ENCODE measurements around the gene PCSK6.

Gene PCSK6

GRCh38 chr15:101362986-101363566 lies 126.4 kb downstream of the PCSK6 start:
- TF ChIP-seq MAX (IDR thresholded peaks at IDR 0.05) (no peak), ZBTB7A (IDR thresholded peaks at IDR 0.05; ENCODE audit: low read depth) (no peak), REST (IDR thresholded peaks at IDR 0.05; ENCODE audit: low read depth) (no peak), NFIC (IDR thresholded peaks at IDR 0.05) (no peak), TAF1 (IDR thresholded peaks at IDR 0.05; ENCODE audit: low read depth) (no peak), YY1 (IDR thresholded peaks at IDR 0.05; ENCODE audit: low read depth) (no peak)

- TF ChIP-seq CEBPB (IDR thresholded peaks at IDR 0.05) (no peak), USF1 (IDR thresholded peaks at IDR 0.05) (no peak), TCF12 (IDR thresholded peaks at IDR 0.05; ENCODE audit: low read depth) (no peak), YY1 (IDR thresholded peaks at IDR 0.05; ENCODE audit: low read depth) (no peak), ZBTB7A (IDR thresholded peaks at IDR 0.05; ENCODE audit: low read depth) (no peak), TAF1 (IDR thresholded peaks at IDR 0.05; ENCODE audit: low read depth) (no peak), MAX (IDR thresholded peaks at IDR 0.05) (no peak), REST (IDR thresholded peaks at IDR 0.05; ENCODE audit: low read depth) (no peak), EP300 (IDR thresholded peaks at IDR 0.05; ENCODE audit: borderline replicate concordance) (no peak), TEAD4 (IDR thresholded peaks at IDR 0.05) (no peak), CREB1 (IDR thresholded peaks at IDR 0.05; ENCODE audit: low read depth) (no peak), RAD21 (IDR thresholded peaks at IDR 0.05; ENCODE audit: low read depth) (no peak), EGR1 (IDR thresholded peaks at IDR 0.05) (no peak), FOXM1 (IDR thresholded peaks at IDR 0.05; ENCODE audit: borderline replicate concordance, low read depth) (no peak)
Observed at GRCh38 chr15:101362359-101362758, 127.1 kb downstream of the PCSK6 start.

GRCh38 chr15:101361418-101361817 lies 128.1 kb downstream of the PCSK6 start:
- TF ChIP-seq YY1 (IDR thresholded peaks at IDR 0.05; ENCODE audit: low read depth) = no peak
- TF ChIP-seq FOXM1 (IDR thresholded peaks at IDR 0.05; ENCODE audit: borderline replicate concordance, low read depth) = no peak
- TF ChIP-seq MAX (IDR thresholded peaks at IDR 0.05) = no peak
- no peak for TF ChIP-seq RAD21 (IDR thresholded peaks at IDR 0.05; ENCODE audit: low read depth)
- TF ChIP-seq REST (IDR thresholded peaks at IDR 0.05; ENCODE audit: low read depth) = no peak
- TF ChIP-seq EP300 (IDR thresholded peaks at IDR 0.05; ENCODE audit: borderline replicate concordance) = no peak
- TF ChIP-seq CEBPB (IDR thresholded peaks at IDR 0.05) = no peak
- no peak for TF ChIP-seq EGR1 (IDR thresholded peaks at IDR 0.05)
- TF ChIP-seq ZBTB7A (IDR thresholded peaks at IDR 0.05; ENCODE audit: low read depth) = no peak
- TF ChIP-seq USF1 (IDR thresholded peaks at IDR 0.05) = no peak
- TF ChIP-seq TEAD4 (IDR thresholded peaks at IDR 0.05) = no peak
- no peak for TF ChIP-seq NFIC (IDR thresholded peaks at IDR 0.05)
- TF ChIP-seq CREB1 (IDR thresholded peaks at IDR 0.05; ENCODE audit: low read depth) = no peak
- no peak for TF ChIP-seq TCF12 (IDR thresholded peaks at IDR 0.05; ENCODE audit: low read depth)
- TF ChIP-seq TAF1 (IDR thresholded peaks at IDR 0.05; ENCODE audit: low read depth) = no peak

GRCh38 chr15:101359365-101359947 lies 130.1 kb downstream of the PCSK6 start:
- no peak for TF ChIP-seq TCF12 (IDR thresholded peaks at IDR 0.05; ENCODE audit: low read depth)
- TF ChIP-seq EGR1 (IDR thresholded peaks at IDR 0.05) = no peak
- no peak for TF ChIP-seq CREB1 (IDR thresholded peaks at IDR 0.05; ENCODE audit: low read depth)
- no peak for TF ChIP-seq RAD21 (IDR thresholded peaks at IDR 0.05; ENCODE audit: low read depth)

Measured in Ishikawa (cell line).